ENCODE data around the gene IQSEC2.

The IQSEC2 gene

GRCh38 chrX:53233536-53233935 is 47.8 kb downstream of the IQSEC2 start:
- no CpG with 5 or more reads among the region's 9 CpGs for WGBS (ENCODE audit: extremely low coverage, insufficient coverage, low lambda C conversion rate)
- H2BK5ac ChIP-seq (ENCODE audit: low read length), result no peak overlapping the region
- H2BK120ac ChIP-seq (ENCODE audit: low read depth, low read length), result no peak overlapping the region
- no peaks in the 10 kb centered on the region for H3K4me1 ChIP-seq (ENCODE audit: control insufficient read depth, low read depth, low read length)
- no peak for DNase-seq
- no peak overlapping the region for H3K18ac ChIP-seq (ENCODE audit: low read length)
- no peaks in the 10 kb centered on the region for H3K36me3 ChIP-seq (ENCODE audit: control insufficient read depth, insufficient read depth, low read length)
- H3K23ac ChIP-seq (ENCODE audit: low read length), result no peak overlapping the region
- no peak overlapping the region for H2BK15ac ChIP-seq (replicated peaks; ENCODE audit: low read depth)
- no peak overlapping the region for H3K9ac ChIP-seq (ENCODE audit: low read length)
- no peak overlapping the region for H2AK5ac ChIP-seq (ENCODE audit: low read length)
- no peak overlapping the region for H3K56ac ChIP-seq (ENCODE audit: low read length)
- H4K8ac ChIP-seq (ENCODE audit: low read depth, low read length), result no peak overlapping the region
- no peak overlapping the region for H3K4me3 ChIP-seq (ENCODE audit: low read length)
- H3K79me2 ChIP-seq (ENCODE audit: control insufficient read depth, insufficient read depth, low read length), result no peaks in the 10 kb centered on the region
- H3K27me3 ChIP-seq (ENCODE audit: insufficient read depth, low read length, poor library complexity), result no peaks in the 10 kb centered on the region
- no peak overlapping the region for H3K27ac ChIP-seq (ENCODE audit: low read depth, low read length)
- H3K4ac ChIP-seq (ENCODE audit: low read depth, low read length), result no peak overlapping the region
- H4K5ac ChIP-seq (ENCODE audit: low read length), result no peak overlapping the region
- H3K79me1 ChIP-seq (ENCODE audit: low read length), result no peaks in the 10 kb centered on the region
- no peak overlapping the region for H3K4me2 ChIP-seq (ENCODE audit: low read length)

- Histone ChIP-seq H3K18ac (ENCODE audit: low read length) (no peak overlapping the region), H3K79me2 (ENCODE audit: control insufficient read depth, insufficient read depth, low read length) (no peaks in the 10 kb centered on the region), H3K4me1 (ENCODE audit: control insufficient read depth, low read depth, low read length) (no peaks in the 10 kb centered on the region), H3K27ac (ENCODE audit: low read depth, low read length) (no peak overlapping the region), H3K4me3 (ENCODE audit: low read length) (no peak overlapping the region), H2BK5ac (ENCODE audit: low read length) (no peak overlapping the region), H4K8ac (ENCODE audit: low read depth, low read length) (no peak overlapping the region), H3K4me2 (ENCODE audit: low read length) (no peak overlapping the region), H3K36me3 (ENCODE audit: control insufficient read depth, insufficient read depth, low read length) (no peaks in the 10 kb centered on the region), H3K9ac (ENCODE audit: low read length) (no peak overlapping the region), H3K56ac (ENCODE audit: low read length) (no peak overlapping the region), H3K79me1 (ENCODE audit: low read length) (no peaks in the 10 kb centered on the region), H2BK15ac (replicated peaks; ENCODE audit: low read depth) (no peak overlapping the region), H4K5ac (ENCODE audit: low read length) (no peak overlapping the region), H2BK120ac (ENCODE audit: low read depth, low read length) (no peak overlapping the region), H2AK5ac (ENCODE audit: low read length) (no peak overlapping the region), H3K27me3 (ENCODE audit: insufficient read depth, low read length, poor library complexity) (no peaks in the 10 kb centered on the region), H3K4ac (ENCODE audit: low read depth, low read length) (no peak overlapping the region), H3K23ac (ENCODE audit: low read length) (no peak overlapping the region)
- DNase-seq, result no peak
- no CpG with 5 or more reads among the region's 5 CpGs for WGBS (ENCODE audit: extremely low coverage, insufficient coverage, low lambda C conversion rate)
Observed at GRCh38 chrX:53230116-53230515, 51.3 kb downstream of the IQSEC2 start.

GRCh38 chrX:53227224-53227765 is 54.1 kb downstream of the IQSEC2 start:
- WGBS (ENCODE audit: extremely low coverage, insufficient coverage, low lambda C conversion rate), result no CpG with 5 or more reads among the region's 7 CpGs
- H3K4ac ChIP-seq (ENCODE audit: low read depth, low read length), result no peak overlapping the region
- no peak overlapping the region for H3K4me2 ChIP-seq (ENCODE audit: low read length)
- H2AK5ac ChIP-seq (ENCODE audit: low read length), result no peak overlapping the region
- no peak overlapping the region for H3K4me3 ChIP-seq (ENCODE audit: low read length)
- no peak overlapping the region for H2BK120ac ChIP-seq (ENCODE audit: low read depth, low read length)
- H2BK15ac ChIP-seq (replicated peaks; ENCODE audit: low read depth), result no peak overlapping the region
- H3K9ac ChIP-seq (ENCODE audit: low read length), result no peak overlapping the region
- no peak overlapping the region for H4K8ac ChIP-seq (ENCODE audit: low read depth, low read length)
- no peak overlapping the region for H3K23ac ChIP-seq (ENCODE audit: low read length)
- no peaks in the 10 kb centered on the region for H3K36me3 ChIP-seq (ENCODE audit: control insufficient read depth, insufficient read depth, low read length)
- no peak overlapping the region for H3K18ac ChIP-seq (ENCODE audit: low read length)
- no peaks in the 10 kb centered on the region for H3K27me3 ChIP-seq (ENCODE audit: insufficient read depth, low read length, poor library complexity)
- no peak overlapping the region for H3K56ac ChIP-seq (ENCODE audit: low read length)
- no peak overlapping the region for H3K27ac ChIP-seq (ENCODE audit: low read depth, low read length)
- no peak overlapping the region for H2BK5ac ChIP-seq (ENCODE audit: low read length)
- H3K79me2 ChIP-seq (ENCODE audit: control insufficient read depth, insufficient read depth, low read length), result peaks cover 26% of the 10 kb centered on the region
- H3K79me1 ChIP-seq (ENCODE audit: low read length), result no peaks in the 10 kb centered on the region
- no peak overlapping the region for H4K5ac ChIP-seq (ENCODE audit: low read length)
- DNase-seq, result no peak
- H3K4me1 ChIP-seq (ENCODE audit: control insufficient read depth, low read depth, low read length), result no peaks in the 10 kb centered on the region

GRCh38 chrX:53224860-53225797 is 56.3 kb downstream of the IQSEC2 start, which contains the start of gene KDM5C:
Gene KDM5C, minus strand, starts transcription at chrX:53225207. Its CDS starts 318 bp downstream, at chrX:53224889.
- peak; percentile 95 for DNase-seq
- no peak within 1 kb of the TSS for H2BK15ac ChIP-seq (replicated peaks; ENCODE audit: low read depth)
- peak within 1 kb of the TSS; percentile 88 for H3K4me3 ChIP-seq (ENCODE audit: low read length)
- H3K79me2 ChIP-seq (ENCODE audit: control insufficient read depth, insufficient read depth, low read length), result peaks cover 40% of the 10 kb centered on the region
- H4K8ac ChIP-seq (ENCODE audit: low read depth, low read length), result no peak within 1 kb of the TSS
- no peak within 1 kb of the TSS for H2AK5ac ChIP-seq (ENCODE audit: low read length)
- H3K18ac ChIP-seq (ENCODE audit: low read length), result peak within 1 kb of the TSS; percentile 76
- H3K4me1 ChIP-seq (ENCODE audit: control insufficient read depth, low read depth, low read length), result no peaks in the 10 kb centered on the region
- peak within 1 kb of the TSS; percentile 98 for H3K56ac ChIP-seq (ENCODE audit: low read length)
- no CpG with 5 or more reads among the region's 67 CpGs for WGBS (ENCODE audit: extremely low coverage, insufficient coverage, low lambda C conversion rate)
- peak within 1 kb of the TSS; percentile 90 for H3K9ac ChIP-seq (ENCODE audit: low read length)
- no peaks in the 10 kb centered on the region for H3K27me3 ChIP-seq (ENCODE audit: insufficient read depth, low read length, poor library complexity)
- H3K4me2 ChIP-seq (ENCODE audit: low read length), result peak within 1 kb of the TSS; percentile 43
- H3K4ac ChIP-seq (ENCODE audit: low read depth, low read length), result peak within 1 kb of the TSS; percentile 72
- H3K79me1 ChIP-seq (ENCODE audit: low read length), result no peaks in the 10 kb centered on the region
- peak within 1 kb of the TSS; percentile 33 for H3K27ac ChIP-seq (ENCODE audit: low read depth, low read length)
- no peak within 1 kb of the TSS for H3K23ac ChIP-seq (ENCODE audit: low read length)
- H4K5ac ChIP-seq (ENCODE audit: low read length), result no peak within 1 kb of the TSS
- no peaks in the 10 kb centered on the region for H3K36me3 ChIP-seq (ENCODE audit: control insufficient read depth, insufficient read depth, low read length)
- H2BK120ac ChIP-seq (ENCODE audit: low read depth, low read length), result no peak within 1 kb of the TSS
- peak within 1 kb of the TSS; percentile 14 for H2BK5ac ChIP-seq (ENCODE audit: low read length)

- peak overlapping the region; percentile 33 for H3K27ac ChIP-seq (ENCODE audit: low read depth, low read length)
- peak overlapping the region; percentile 88 for H3K4me3 ChIP-seq (ENCODE audit: low read length)
- H3K9ac ChIP-seq (ENCODE audit: low read length), result peak overlapping the region; percentile 90
- no peak overlapping the region for H4K5ac ChIP-seq (ENCODE audit: low read length)
- H2AK5ac ChIP-seq (ENCODE audit: low read length), result no peak overlapping the region
- peaks cover 1% of the 10 kb centered on the region for H3K79me1 ChIP-seq (ENCODE audit: low read length)
- no peak overlapping the region for H2BK5ac ChIP-seq (ENCODE audit: low read length)
- H2BK120ac ChIP-seq (ENCODE audit: low read depth, low read length), result no peak overlapping the region
- no peaks in the 10 kb centered on the region for H3K4me1 ChIP-seq (ENCODE audit: control insufficient read depth, low read depth, low read length)
- no CpG with 5 or more reads among the region's 40 CpGs for WGBS (ENCODE audit: extremely low coverage, insufficient coverage, low lambda C conversion rate)
- H2BK15ac ChIP-seq (replicated peaks; ENCODE audit: low read depth), result no peak overlapping the region
- H3K79me2 ChIP-seq (ENCODE audit: control insufficient read depth, insufficient read depth, low read length), result peaks cover 42% of the 10 kb centered on the region
- DNase-seq, result peak; percentile 18
- H3K27me3 ChIP-seq (ENCODE audit: insufficient read depth, low read length, poor library complexity), result no peaks in the 10 kb centered on the region
- no peak overlapping the region for H3K23ac ChIP-seq (ENCODE audit: low read length)
- H3K56ac ChIP-seq (ENCODE audit: low read length), result peak overlapping the region; percentile 98
- no peak overlapping the region for H4K8ac ChIP-seq (ENCODE audit: low read depth, low read length)
- H3K4ac ChIP-seq (ENCODE audit: low read depth, low read length), result peak overlapping the region; percentile 72
- peak overlapping the region; percentile 76 for H3K18ac ChIP-seq (ENCODE audit: low read length)
- peak overlapping the region; percentile 43 for H3K4me2 ChIP-seq (ENCODE audit: low read length)
- H3K36me3 ChIP-seq (ENCODE audit: control insufficient read depth, insufficient read depth, low read length), result no peaks in the 10 kb centered on the region
Observed at GRCh38 chrX:53223955-53224859, 57.2 kb downstream of the IQSEC2 start.
